Activated B cell treated with CpG ODN at 0.5 μM for 24 hours (primary cell): Measurements from ENCODE around the gene COL5A1. TPM values are rescaled to one million over a fixed set of nuclear protein-coding genes. Genes with fewer than 3 reads are reported as not detected.

Source experiments
- ATAC-seq: fragments of 200-7000 bp; cut with Tn5 transposase; one replicate; pipeline ENCODE4 v1.10.0; 2021; ENCODE audit warnings: low read depth, mild to moderate bottlenecking, moderate library complexity
- CTCF ChIA-PET: fragments of 350-600 bp; sonication (Branson Sonifier 250); formaldehyde crosslinking; loops from one replicate; lab custom pipeline; 2021; ENCODE audit warnings: antibody characterized with exemption; lab: Charles Lee
- POLR2A ChIA-PET: fragments of 350-600 bp; sonication (Branson Sonifier 250); formaldehyde crosslinking; loops from one replicate; lab custom pipeline; 2021; ENCODE audit warnings: antibody characterized with exemption; lab: Charles Lee
- DNase-seq: peaks from one replicate; pipeline ENCODE4 v3.0.0; 2022
- H3K27ac Mint-ChIP-seq: one replicate; pipeline ENCODE4 v1.8.0; 2020; ENCODE audit warnings: mixed read lengths
- H3K27me3 Mint-ChIP-seq: one replicate; pipeline ENCODE4 v1.8.0; 2021; ENCODE audit warnings: mixed read lengths
- H3K36me3 Mint-ChIP-seq: one replicate; pipeline ENCODE4 v1.8.0; 2021; ENCODE audit warnings: low read depth, mixed read lengths
- H3K4me1 Mint-ChIP-seq: one replicate; pipeline ENCODE4 v1.8.0; 2021; ENCODE audit warnings: mixed read lengths
- H3K4me3 Mint-ChIP-seq: one replicate; pipeline ENCODE4 v1.8.0; 2020; ENCODE audit warnings: mild to moderate bottlenecking, mixed read lengths
- H3K9me3 Mint-ChIP-seq: one replicate; pipeline ENCODE4 v1.8.0; 2020; ENCODE audit warnings: mixed read lengths
- CTCF ChIP-seq: fragments of 200-600 bp; IDR thresholded peaks from one replicate; pipeline ENCODE4 v1.8.0; 2022; ENCODE audit warnings: antibody characterized with exemption, mild to moderate bottlenecking
- intact Hi-C: fragments of 100-400 bp; cut with micrococcal nuclease; formaldehyde crosslinking; loops from one replicate; pipeline ENCODE4 v1.15.1; 2024
- total RNA-seq: library from RNA; stranded (reverse); gene quantifications from 2 replicates; pipeline ENCODE4 v1.2.3, GENCODE V29; 2022

The COL5A1 gene
- total RNA-seq, 1 donor from 2014 or later, result 0.02 TPM

- Mint-ChIP-seq H3K4me3 (no peak overlapping the region), H3K27ac (no peak overlapping the region), H3K4me1 (no peaks in the 10 kb centered on the region), H3K27me3 (no peaks in the 10 kb centered on the region), H3K9me3 (peaks cover 9% of the 10 kb centered on the region), H3K36me3 (no peaks in the 10 kb centered on the region)
- ATAC-seq, result no peak
- DNase-seq, result no peak
- TF ChIP-seq CTCF, result no peak
- intact Hi-C loops, result no loop called here
- ChIA-PET POLR2A (no interaction called here), CTCF (no interaction called here)
Measured at GRCh38 chr9:134655586-134656333, 14.2 kb downstream of the COL5A1 start.

GRCh38 chr9:134656334-134657006 is 14.9 kb downstream of the COL5A1 start:
- no peak for DNase-seq
- peaks cover 14% of the 10 kb centered on the region for H3K9me3 Mint-ChIP-seq
- H3K27me3 Mint-ChIP-seq, result no peaks in the 10 kb centered on the region
- intact Hi-C loops, result no loop called here
- H3K4me3 Mint-ChIP-seq, result no peak overlapping the region
- CTCF ChIA-PET, result no interaction called here
- no peak overlapping the region for H3K27ac Mint-ChIP-seq
- no peak for ATAC-seq
- H3K4me1 Mint-ChIP-seq, result no peaks in the 10 kb centered on the region
- no peaks in the 10 kb centered on the region for H3K36me3 Mint-ChIP-seq
- no peak for TF ChIP-seq CTCF
- POLR2A ChIA-PET, result no interaction called here

- Mint-ChIP-seq H3K27ac (no peak overlapping the region), H3K27me3 (no peaks in the 10 kb centered on the region), H3K4me3 (no peak overlapping the region), H3K9me3 (peaks cover 19% of the 10 kb centered on the region), H3K4me1 (no peaks in the 10 kb centered on the region), H3K36me3 (no peaks in the 10 kb centered on the region)
- no peak for ATAC-seq
- ChIA-PET CTCF (no interaction called here), POLR2A (no interaction called here)
- intact Hi-C loops, result no loop called here
- no peak for DNase-seq
- no peak for TF ChIP-seq CTCF
Measured at GRCh38 chr9:134657666-134658377, 16.2 kb downstream of the COL5A1 start.

GRCh38 chr9:134658378-134658955 is 16.9 kb downstream of the COL5A1 start:
- no peaks in the 10 kb centered on the region for H3K36me3 Mint-ChIP-seq
- ATAC-seq (no peak), DNase-seq (no peak)
- ChIA-PET POLR2A (no interaction called here), CTCF (no interaction called here)
- intact Hi-C loops, result no loop called here
- peaks cover 19% of the 10 kb centered on the region for H3K9me3 Mint-ChIP-seq
- no peak overlapping the region for H3K4me3 Mint-ChIP-seq
- H3K27me3 Mint-ChIP-seq, result no peaks in the 10 kb centered on the region
- H3K4me1 Mint-ChIP-seq, result no peaks in the 10 kb centered on the region
- TF ChIP-seq CTCF, result no peak
- H3K27ac Mint-ChIP-seq, result no peak overlapping the region

- Mint-ChIP-seq H3K36me3 (no peaks in the 10 kb centered on the region), H3K4me3 (no peak overlapping the region), H3K27ac (no peak overlapping the region), H3K4me1 (no peaks in the 10 kb centered on the region), H3K27me3 (no peaks in the 10 kb centered on the region), H3K9me3 (peaks cover 19% of the 10 kb centered on the region)
- POLR2A ChIA-PET, result no interaction called here
- intact Hi-C loops, result no loop called here
- ATAC-seq (no peak), DNase-seq (no peak)
- no peak for TF ChIP-seq CTCF
- CTCF ChIA-PET, result no interaction called here
Measured at GRCh38 chr9:134659688-134660131, 18.1 kb downstream of the COL5A1 start.
